ENCODE measurements around the gene ZNF507. TPM values are rescaled to one million over a fixed set of nuclear protein-coding genes. Genes with fewer than 3 reads are reported as not detected.
A peak's percentile ranks its signal among the peaks of the same experiment; 100 is the strongest.
"Not testable (repeated sequence)": the region's sequence is repeated elsewhere in the genome, so short reads cannot be mapped to it uniquely, and the experiment has no call there.

ZNF507 gene
- total RNA-seq, 1 donor from 2014 or later = 24.7 TPM

- TF ChIP-seq, protein P1, sequence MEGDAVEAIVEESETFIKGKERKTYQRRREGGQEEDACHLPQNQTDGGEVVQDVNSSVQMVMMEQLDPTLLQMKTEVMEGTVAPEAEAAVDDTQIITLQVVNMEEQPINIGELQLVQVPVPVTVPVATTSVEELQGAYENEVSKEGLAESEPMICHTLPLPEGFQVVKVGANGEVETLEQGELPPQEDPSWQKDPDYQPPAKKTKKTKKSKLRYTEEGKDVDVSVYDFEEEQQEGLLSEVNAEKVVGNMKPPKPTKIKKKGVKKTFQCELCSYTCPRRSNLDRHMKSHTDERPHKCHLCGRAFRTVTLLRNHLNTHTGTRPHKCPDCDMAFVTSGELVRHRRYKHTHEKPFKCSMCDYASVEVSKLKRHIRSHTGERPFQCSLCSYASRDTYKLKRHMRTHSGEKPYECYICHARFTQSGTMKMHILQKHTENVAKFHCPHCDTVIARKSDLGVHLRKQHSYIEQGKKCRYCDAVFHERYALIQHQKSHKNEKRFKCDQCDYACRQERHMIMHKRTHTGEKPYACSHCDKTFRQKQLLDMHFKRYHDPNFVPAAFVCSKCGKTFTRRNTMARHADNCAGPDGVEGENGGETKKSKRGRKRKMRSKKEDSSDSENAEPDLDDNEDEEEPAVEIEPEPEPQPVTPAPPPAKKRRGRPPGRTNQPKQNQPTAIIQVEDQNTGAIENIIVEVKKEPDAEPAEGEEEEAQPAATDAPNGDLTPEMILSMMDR (IDR thresholded peaks at IDR 0.05; ENCODE audit: partially characterized antibody, unreplicated experiment) = no peak
- Mint-ChIP-seq H3K27ac (ENCODE audit: unreplicated experiment) (no peak overlapping the region), H3K4me1 (ENCODE audit: low read depth, unreplicated experiment) (peaks cover 2% of the 10 kb centered on the region), H3K9me3 (ENCODE audit: unreplicated experiment) (no peaks in the 10 kb centered on the region), H3K27me3 (ENCODE audit: unreplicated experiment) (no peaks in the 10 kb centered on the region), H3K4me3 (ENCODE audit: unreplicated experiment) (no peak overlapping the region), H3K36me3 (ENCODE audit: unreplicated experiment) (peaks cover 11% of the 10 kb centered on the region)
- DNase-seq = no peak
These were observed 28.3 kb downstream of the ZNF507 start for GRCh38 chr19:32373585-32374295.

DNA sequence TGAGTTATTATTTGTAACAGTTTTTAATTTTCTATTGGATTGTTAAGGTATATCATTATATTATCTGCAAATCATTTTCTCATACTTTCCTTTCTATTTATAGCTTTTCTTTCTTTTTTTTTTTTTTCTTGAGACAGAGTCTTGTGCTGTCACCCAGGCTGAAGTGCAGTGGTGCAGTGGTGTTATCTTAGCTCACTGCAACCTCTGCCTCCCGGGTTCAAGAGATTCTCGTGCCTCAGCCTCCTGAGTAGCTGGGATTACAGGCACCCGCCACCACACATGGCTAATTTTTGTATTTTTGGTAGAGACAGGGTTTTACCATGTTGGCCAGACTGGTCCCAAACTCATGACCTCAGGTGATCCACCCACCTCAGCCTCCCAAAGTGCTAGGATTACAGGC lies 29.0 kb downstream of the ZNF507 start:
- H3K36me3 Mint-ChIP-seq (ENCODE audit: unreplicated experiment) = peaks cover 11% of the 10 kb centered on the region
- not testable (repeated sequence) for H3K4me3 Mint-ChIP-seq (ENCODE audit: unreplicated experiment); H3K9me3 Mint-ChIP-seq (ENCODE audit: unreplicated experiment)

GRCh38 chr19:32377088-32377487 lies 31.7 kb downstream of the ZNF507 start:
- H3K27ac Mint-ChIP-seq (ENCODE audit: unreplicated experiment); H3K4me1 Mint-ChIP-seq (ENCODE audit: low read depth, unreplicated experiment); H3K27me3 Mint-ChIP-seq (ENCODE audit: unreplicated experiment); H3K4me3 Mint-ChIP-seq (ENCODE audit: unreplicated experiment); H3K9me3 Mint-ChIP-seq (ENCODE audit: unreplicated experiment): not testable (repeated sequence)
- peaks cover 11% of the 10 kb centered on the region for H3K36me3 Mint-ChIP-seq (ENCODE audit: unreplicated experiment)
- peak; percentile 41 for DNase-seq
- TF ChIP-seq, protein P1 (IDR thresholded peaks at IDR 0.05; ENCODE audit: partially characterized antibody, unreplicated experiment) = peak; percentile 47

More for the DNA sequence above, 29.0 kb downstream of the ZNF507 start:
- H3K27me3 Mint-ChIP-seq (ENCODE audit: unreplicated experiment); H3K4me1 Mint-ChIP-seq (ENCODE audit: low read depth, unreplicated experiment); H3K27ac Mint-ChIP-seq (ENCODE audit: unreplicated experiment); DNase-seq: not testable (repeated sequence)

DNA sequence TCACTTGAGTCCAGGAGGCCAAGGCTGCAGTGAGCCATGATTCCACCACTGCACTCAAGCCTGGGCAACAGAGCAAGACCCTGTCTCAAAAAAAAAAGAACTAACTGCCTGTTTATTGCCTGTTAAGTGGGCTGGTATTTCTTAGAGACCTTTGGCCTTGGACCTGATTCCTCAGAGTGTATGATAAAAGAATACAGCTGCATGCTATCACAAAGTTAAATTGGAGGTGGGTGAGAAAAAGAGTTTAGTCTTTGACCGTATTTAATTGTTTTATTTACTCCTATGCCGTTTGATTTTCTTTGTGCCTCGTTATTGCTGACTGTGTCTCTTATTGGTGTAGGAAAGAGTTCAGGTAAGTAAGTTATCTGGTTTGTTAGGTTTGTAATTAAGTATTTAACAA lies 34.9 kb downstream of the ZNF507 start:
- Mint-ChIP-seq H3K36me3 (ENCODE audit: unreplicated experiment) (peaks cover 7% of the 10 kb centered on the region), H3K27ac (ENCODE audit: unreplicated experiment) (no peak overlapping the region), H3K4me3 (ENCODE audit: unreplicated experiment) (no peak overlapping the region), H3K27me3 (ENCODE audit: unreplicated experiment) (no peaks in the 10 kb centered on the region), H3K9me3 (ENCODE audit: unreplicated experiment) (no peaks in the 10 kb centered on the region), H3K4me1 (ENCODE audit: low read depth, unreplicated experiment) (no peaks in the 10 kb centered on the region)
- TF ChIP-seq, protein P1 (IDR thresholded peaks at IDR 0.05; ENCODE audit: partially characterized antibody, unreplicated experiment) = no peak
- DNase-seq = no peak

GRCh38 chr19:32387701-32388392 lies 42.4 kb downstream of the ZNF507 start:
- DNase-seq = no peak
- H3K4me3 Mint-ChIP-seq (ENCODE audit: unreplicated experiment) = no peak overlapping the region
- TF ChIP-seq, protein P1 (IDR thresholded peaks at IDR 0.05; ENCODE audit: partially characterized antibody, unreplicated experiment) = no peak
- no peak overlapping the region for H3K27ac Mint-ChIP-seq (ENCODE audit: unreplicated experiment)
- H3K27me3 Mint-ChIP-seq (ENCODE audit: unreplicated experiment) = peaks cover 2% of the 10 kb centered on the region
- no peaks in the 10 kb centered on the region for H3K36me3 Mint-ChIP-seq (ENCODE audit: unreplicated experiment)
- no peaks in the 10 kb centered on the region for H3K4me1 Mint-ChIP-seq (ENCODE audit: low read depth, unreplicated experiment)
- no peaks in the 10 kb centered on the region for H3K9me3 Mint-ChIP-seq (ENCODE audit: unreplicated experiment)
